ENCODE results near the gene ADRA2C.

- TF ChIP-seq SP1 (IDR thresholded peaks at IDR 0.05; ENCODE audit: low read depth), result no peak
- TF ChIP-seq POLR2A (IDR thresholded peaks at IDR 0.05; ENCODE audit: borderline replicate concordance, extremely low read depth, insufficient read depth, insufficient read length), result no peak
- TF ChIP-seq ZBTB33 (IDR thresholded peaks at IDR 0.05; ENCODE audit: extremely low read depth, insufficient replicate concordance, low read length), result no peak
- TF ChIP-seq CTCF (IDR thresholded peaks at IDR 0.05 in 2 of 3, conservative IDR thresholded peaks at IDR 0.05 in 1 of 3; ENCODE audit: borderline replicate concordance in 1 of 3, insufficient read depth in 1 of 3, low read depth in 2 of 3, low read length in 2 of 3), result peak in 2 of 3 experiments; percentile 36 to 37; a peak in 3 of 6 replicates
- TF ChIP-seq EZH2 (IDR thresholded peaks at IDR 0.05), result no peak
- no peak for TF ChIP-seq REST (IDR thresholded peaks at IDR 0.05; ENCODE audit: low read depth)
These were observed 18.6 kb upstream of the ADRA2C start for GRCh38 chr4:3747581-3747904.

Data from HCT116 (cell line).